Activated CD4-positive, alpha-beta T cell treated with anti-CD3 and anti-CD28 coated beads, Interleukin-2, amount 50 U/mL, for 4 hours (primary cell): Measurements from ENCODE around the gene PPARA.

Source experiments
- DNase-seq, 2 experiments: peaks; one replicate each; pipeline ENCODE4 v3.0.0-alpha.2; 2020

PPARA gene

GRCh38 chr22:46114518-46115387 is 35.6 kb upstream of the PPARA start:
- DNase-seq, result no peak

GRCh38 chr22:46115388-46115678 is 35.0 kb upstream of the PPARA start:
- DNase-seq, result no peak

- DNase-seq, result no peak
Measured at GRCh38 chr22:46115755-46116490, 34.4 kb upstream of the PPARA start.

GRCh38 chr22:46116491-46116958 is 33.8 kb upstream of the PPARA start:
- DNase-seq, result peak; percentile 78 to 79

GRCh38 chr22:46117206-46118199 is 32.8 kb upstream of the PPARA start:
- DNase-seq, result no peak

GRCh38 chr22:46119093-46119728 is 31.1 kb upstream of the PPARA start:
- no peak for DNase-seq

- no peak for DNase-seq
Measured at GRCh38 chr22:46119729-46120419, 30.5 kb upstream of the PPARA start.

- DNase-seq, result no peak
Measured at GRCh38 chr22:46120420-46120737, 29.9 kb upstream of the PPARA start.

- no peak for DNase-seq
Measured at GRCh38 chr22:46121079-46121478, 29.2 kb upstream of the PPARA start.

- no peak for DNase-seq
Measured at GRCh38 chr22:46121523-46122287, 28.6 kb upstream of the PPARA start.

- peak; percentile 67 to 68 for DNase-seq
Measured at GRCh38 chr22:46122511-46122971, 27.8 kb upstream of the PPARA start.

GRCh38 chr22:46122980-46123693 is 27.2 kb upstream of the PPARA start:
- no peak for DNase-seq

- DNase-seq, result no peak
Measured at GRCh38 chr22:46123694-46124382, 26.5 kb upstream of the PPARA start.

- DNase-seq, result no peak
Measured at GRCh38 chr22:46124383-46125144, 25.8 kb upstream of the PPARA start.

- DNase-seq, result no peak
Measured at GRCh38 chr22:46125311-46125710, 25.0 kb upstream of the PPARA start.

GRCh38 chr22:46125816-46126765 is 24.2 kb upstream of the PPARA start:
- no peak for DNase-seq

- DNase-seq, result no peak
Measured at GRCh38 chr22:46126853-46127385, 23.4 kb upstream of the PPARA start.
